Spleen (tissue), 11 donors: ENCODE results near the gene TBX3. TPM values are rescaled to one million over a fixed set of nuclear protein-coding genes. Genes with fewer than 3 reads are reported as not detected.
A peak's percentile ranks its signal among the peaks of the same experiment; 100 is the strongest.

Experiments
- DNase-seq: peaks from one replicate; pipeline ENCODE4 v3.0.0-alpha.2; 2020
- H3K27ac ChIP-seq, 8 donors: fragments of 200-600 bp; sonication (generic) in 7 of 8; 1 replicate in 4 of 8; 2 replicates in 4 of 8; pipeline versions ENCODE4 v1.5.0 to v1.8.0; 2016 to 2021; ENCODE audit warnings: inconsistent platforms in 4 of 8, mild to moderate bottlenecking in 4 of 8, moderate library complexity in 1 of 8
- H3K27me3 ChIP-seq, 7 donors: fragments of 200-600 bp; sonication (generic) in 6 of 7; replicated peaks in 1 of 7; 1 replicate in 4 of 7; 2 replicates in 3 of 7; pipeline versions ENCODE4 v1.5.0 to v1.8.0; 2016 to 2021; ENCODE audit warnings: inconsistent platforms in 3 of 7, mild to moderate bottlenecking in 1 of 7
- H3K36me3 ChIP-seq, 6 donors: fragments of 200-600 bp; sonication (generic) in 5 of 6; 1 replicate in 4 of 6; 2 replicates in 2 of 6; pipeline versions ENCODE4 v1.5.0 to v1.8.0; 2016 to 2021; ENCODE audit warnings: inconsistent platforms in 2 of 6
- H3K4me1 ChIP-seq, 6 donors: fragments of 200-600 bp; sonication (generic) in 5 of 6; 1 replicate in 3 of 6; 2 replicates in 3 of 6; pipeline versions ENCODE4 v1.5.0 to v1.8.0; 2016 to 2021; ENCODE audit warnings: inconsistent platforms in 3 of 6
- H3K4me3 ChIP-seq, 8 donors: fragments of 200-600 bp; sonication (generic) in 7 of 8; 1 replicate in 4 of 8; 2 replicates in 4 of 8; pipeline versions ENCODE4 v1.5.0 to v1.8.0; 2016 to 2021; ENCODE audit warnings: inconsistent platforms in 4 of 8, mild to moderate bottlenecking in 4 of 8, moderate library complexity in 2 of 8
- H3K9me3 ChIP-seq, 8 donors: fragments of 200-600 bp; sonication (generic) in 7 of 8; 1 replicate in 4 of 8; 2 replicates in 4 of 8; pipeline versions ENCODE4 v1.5.0 to v1.8.0; 2016 to 2021; ENCODE audit warnings: inconsistent platforms in 4 of 8
- POLR2A ChIP-seq, 3 donors: fragments of 450-650 bp; IDR thresholded peaks; one replicate each; pipeline ENCODE4 v1.5.1; 2017; ENCODE audit warnings: antibody characterized with exemption in 3 of 3, mild to moderate bottlenecking in 1 of 3
- POLR2AphosphoS5 ChIP-seq, 3 donors: sonication (generic); formaldehyde crosslinking; IDR thresholded peaks; one replicate each; pipeline ENCODE4 v1.5.1; 2017; ENCODE audit warnings: antibody characterized with exemption in 3 of 3
- WGBS, 5 donors: extraction: QIAGEN DNeasy Blood & Tissue Kit in 3 of 5; methylation state at CpG; one replicate each; pipeline versions ENCODE4 v1.1.5 to v1.1.7; 2013 to 2018; 5-methylcytosine and 5-hydroxymethylcytosine counted together
- intact Hi-C: fragments of 100-400 bp; cut with DNase I; formaldehyde crosslinking; loops from one replicate; pipeline ENCODE4 v1.15.0; 2023; ENCODE audit warnings: low total_unique reads
- polyA plus RNA-seq, 3 donors: library from polyadenylated mRNA; stranded (reverse); fragments of 200-250 nt; gene quantifications; one replicate each; pipeline ENCODE4 v1.2.1, GENCODE V29; 2013
- total RNA-seq, 7 donors: library from RNA; depleted of rRNA in 3 of 7; stranded (reverse); fragments of >200 nt in 3 of 7; fragmentation: NEBNext Ultra II Directional in 4 of 7; extraction: Animal tissue kit (Norgen Biotek cat#: 25700) in 4 of 7; gene quantifications; one replicate each; pipeline versions ENCODE4 v1.1.0 to v1.2.1, GENCODE V29; 2016 to 2021
- TF ChIP-seq, protein P1 (sequence below), 11 experiments: fragments of 200-600 bp in 7 of 11; fragments of 450-650 bp in 4 of 11; sonication (generic) in 4 of 11; IDR thresholded peaks in 8 of 11; conservative IDR thresholded peaks in 3 of 11; 1 replicate in 7 of 11; 2 replicates in 4 of 11; pipeline versions ENCODE4 v1.4.0 to v1.8.0; 2016 to 2021; ENCODE audit warnings: antibody characterized with exemption in 11 of 11, inconsistent platforms in 4 of 11, mild to moderate bottlenecking in 1 of 11
- donor health status: healthy with polysubstance abuse.
- donor health status: DM: no; HTN: no; CAD: no; lungs with moderate emphysema.
- donor health status: DM: no; HTN: no; CAD: no.
- donor health status: Bipolar disorder and iron deficiency.
- donor health status: healthy.
- donor health status: DM: no; HTN: no; CAD: no.
- donor health status: DM: yes; HTN: yes; CAD: no.

The TBX3 gene
- total and polyA plus RNA-seq, 10 donors: 3.1 to 22.1 (median 13.5) TPM

DNA sequence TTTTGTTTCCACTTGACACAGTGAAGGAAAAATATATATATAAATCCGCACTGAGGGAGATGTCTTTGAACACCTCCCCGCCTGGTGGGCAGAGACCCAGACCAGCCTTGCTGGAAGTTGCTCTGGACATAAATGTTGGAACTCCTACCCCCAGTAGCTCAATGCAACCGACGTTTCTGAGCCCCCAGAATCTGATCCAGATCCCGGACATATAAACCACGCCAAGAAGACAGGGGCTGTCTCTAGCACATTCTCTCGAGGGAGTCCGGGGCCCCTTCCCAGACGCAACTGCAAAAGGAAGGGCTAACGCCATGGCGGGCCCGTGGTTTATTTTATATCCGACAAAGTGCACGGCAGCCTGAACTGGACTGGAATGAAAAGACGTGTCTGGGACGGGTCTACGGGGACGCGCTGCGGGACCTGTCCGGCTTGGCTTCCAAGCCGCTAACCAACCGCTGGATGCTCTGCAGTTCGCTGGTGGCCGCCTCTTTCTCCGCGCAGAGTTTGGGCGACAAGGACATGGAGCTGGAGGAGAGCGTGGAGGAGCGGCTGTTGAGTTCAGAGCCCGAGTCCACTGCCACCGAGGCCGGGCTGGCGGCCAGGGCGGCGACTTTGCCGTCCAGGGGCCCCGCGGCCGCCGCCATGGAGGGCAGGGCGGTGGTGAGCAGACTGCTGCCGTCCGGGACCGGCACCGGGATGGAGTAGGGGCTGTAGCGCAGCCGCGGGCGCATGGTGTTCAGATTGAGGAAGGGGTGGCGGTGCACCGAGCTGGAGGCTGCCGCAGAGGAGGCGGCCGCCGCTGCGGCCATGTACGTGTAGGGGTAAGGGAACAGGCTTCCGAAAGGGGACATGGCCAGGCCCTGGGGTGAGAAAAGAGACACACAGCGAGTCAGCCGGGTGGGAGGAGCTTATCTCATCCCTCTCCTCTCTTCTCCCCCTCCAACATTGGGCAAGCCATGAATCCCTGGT, 12.2 kb downstream of the TBX3 start:
- WGBS, 5 donors: 27 to 64% (median 32%) methylated on average over 36 to 61 of the region's 61 CpGs
- Histone ChIP-seq H3K36me3 (peaks cover 0 to 32% (median 9%) of the 10 kb centered on the region in 6 donors), H3K27ac (peak overlapping the region in 1 of 8 donors; percentile 24), H3K27me3 (peaks cover 0 to 97% (median 39%) of the 10 kb centered on the region in 7 donors), H3K4me1 (peaks cover 0 to 53% (median 19%) of the 10 kb centered on the region in 6 donors), H3K9me3 (peaks cover 0 to 5% (median 0%) of the 10 kb centered on the region in 8 donors), H3K4me3 (peak overlapping the region in 1 of 8 donors; percentile 17)
- intact Hi-C loops: no loop called here
- TF ChIP-seq POLR2A (IDR thresholded peaks at IDR 0.05): no peak
- TF ChIP-seq POLR2AphosphoS5 (IDR thresholded peaks at IDR 0.05): no peak
- TF ChIP-seq, protein P1, sequence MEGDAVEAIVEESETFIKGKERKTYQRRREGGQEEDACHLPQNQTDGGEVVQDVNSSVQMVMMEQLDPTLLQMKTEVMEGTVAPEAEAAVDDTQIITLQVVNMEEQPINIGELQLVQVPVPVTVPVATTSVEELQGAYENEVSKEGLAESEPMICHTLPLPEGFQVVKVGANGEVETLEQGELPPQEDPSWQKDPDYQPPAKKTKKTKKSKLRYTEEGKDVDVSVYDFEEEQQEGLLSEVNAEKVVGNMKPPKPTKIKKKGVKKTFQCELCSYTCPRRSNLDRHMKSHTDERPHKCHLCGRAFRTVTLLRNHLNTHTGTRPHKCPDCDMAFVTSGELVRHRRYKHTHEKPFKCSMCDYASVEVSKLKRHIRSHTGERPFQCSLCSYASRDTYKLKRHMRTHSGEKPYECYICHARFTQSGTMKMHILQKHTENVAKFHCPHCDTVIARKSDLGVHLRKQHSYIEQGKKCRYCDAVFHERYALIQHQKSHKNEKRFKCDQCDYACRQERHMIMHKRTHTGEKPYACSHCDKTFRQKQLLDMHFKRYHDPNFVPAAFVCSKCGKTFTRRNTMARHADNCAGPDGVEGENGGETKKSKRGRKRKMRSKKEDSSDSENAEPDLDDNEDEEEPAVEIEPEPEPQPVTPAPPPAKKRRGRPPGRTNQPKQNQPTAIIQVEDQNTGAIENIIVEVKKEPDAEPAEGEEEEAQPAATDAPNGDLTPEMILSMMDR (IDR thresholded peaks at IDR 0.05 in 8 of 11, conservative IDR thresholded peaks at IDR 0.05 in 3 of 11): no peak
- DNase-seq: no peak

DNA sequence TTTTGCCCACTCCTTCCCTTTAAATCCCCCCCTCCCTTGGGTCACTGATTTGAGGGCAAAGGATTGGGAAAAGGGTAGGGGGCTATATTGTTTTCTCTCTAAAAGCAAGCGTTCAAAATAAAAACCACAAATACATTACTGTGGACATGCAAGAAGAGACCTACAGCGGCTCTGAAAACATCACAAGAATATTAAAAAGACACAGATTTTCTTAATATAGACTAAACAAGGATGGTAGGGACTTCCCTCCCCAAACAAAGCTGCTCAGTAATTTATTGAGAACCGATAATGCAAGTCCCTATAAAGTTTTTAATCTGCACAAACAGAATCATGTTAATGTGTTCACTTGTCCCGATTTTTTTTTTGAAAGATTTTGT, 12.9 kb downstream of the TBX3 start:
- peaks cover 0 to 32% (median 9%) of the 10 kb centered on the region in 6 donors for H3K36me3 ChIP-seq
- no peak for DNase-seq
- WGBS, 5 donors: 24 to 39% (median 32%) methylated on average over 4 of the region's 4 CpGs
- peaks cover 0 to 53% (median 19%) of the 10 kb centered on the region in 6 donors for H3K4me1 ChIP-seq
- peaks cover 0 to 5% (median 0%) of the 10 kb centered on the region in 8 donors for H3K9me3 ChIP-seq
- intact Hi-C loops: no loop called here
- no peak overlapping the region for H3K4me3 ChIP-seq
- peaks cover 0 to 97% (median 44%) of the 10 kb centered on the region in 7 donors for H3K27me3 ChIP-seq
- no peak overlapping the region for H3K27ac ChIP-seq
- TF ChIP-seq POLR2AphosphoS5 (IDR thresholded peaks at IDR 0.05): no peak
- TF ChIP-seq, protein P1 (IDR thresholded peaks at IDR 0.05 in 8 of 11, conservative IDR thresholded peaks at IDR 0.05 in 3 of 11): no peak
- no peak for TF ChIP-seq POLR2A (IDR thresholded peaks at IDR 0.05)

DNA sequence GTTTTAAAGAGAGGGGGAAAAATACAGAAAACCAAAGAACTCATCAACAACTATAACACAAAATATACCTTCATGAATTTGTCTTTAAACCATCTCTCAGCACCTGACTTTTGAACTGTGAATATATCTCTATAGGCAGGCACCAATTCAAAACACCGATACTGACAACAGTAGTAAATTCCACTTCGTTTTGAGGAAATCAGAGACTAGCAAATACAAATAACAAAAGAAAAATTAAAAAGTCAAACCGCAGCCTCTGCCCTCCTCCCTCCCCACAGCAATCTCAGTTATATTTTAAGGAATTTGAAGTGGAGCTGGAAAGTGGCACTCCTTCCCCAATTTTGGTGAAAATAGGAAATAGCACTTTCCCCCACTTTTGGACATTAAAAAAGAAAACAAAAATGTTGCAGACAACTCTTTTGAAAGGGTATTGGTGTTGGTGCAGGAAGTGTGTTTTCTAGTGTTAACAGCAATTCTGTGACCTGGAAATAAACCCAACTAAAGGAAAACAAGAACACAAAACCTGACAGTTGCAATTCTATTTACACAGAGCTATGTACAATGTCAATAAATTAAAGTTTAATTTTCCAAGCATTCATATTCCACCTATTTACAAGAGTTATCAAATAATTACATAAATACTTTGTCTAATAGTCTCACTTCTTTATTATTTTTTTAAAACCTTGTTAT, 13.5 kb downstream of the TBX3 start:
- intact Hi-C loops: no loop called here
- peaks cover 0 to 98% (median 50%) of the 10 kb centered on the region in 7 donors for H3K27me3 ChIP-seq
- WGBS, 5 donors: 14 to 25% (median 22%) methylated on average over 3 of the region's 3 CpGs
- H3K4me1 ChIP-seq: peaks cover 0 to 59% (median 19%) of the 10 kb centered on the region in 6 donors
- peaks cover 0 to 32% (median 9%) of the 10 kb centered on the region in 6 donors for H3K36me3 ChIP-seq
- TF ChIP-seq, protein P1 (IDR thresholded peaks at IDR 0.05 in 8 of 11, conservative IDR thresholded peaks at IDR 0.05 in 3 of 11): no peak
- TF ChIP-seq POLR2AphosphoS5 (IDR thresholded peaks at IDR 0.05): no peak
- TF ChIP-seq POLR2A (IDR thresholded peaks at IDR 0.05): no peak
- no peak overlapping the region for H3K27ac ChIP-seq
- no peak overlapping the region for H3K4me3 ChIP-seq
- DNase-seq: no peak
- H3K9me3 ChIP-seq: peaks cover 0 to 5% (median 0%) of the 10 kb centered on the region in 8 donors
